OCI-LY7 (cell line): ENCODE results near the gene NDUFC1.

ENCODE experiments used
- CTCF ChIP-seq: fragments of 200-600 bp; sonication (generic); conservative IDR thresholded peaks from 2 replicates; pipeline ENCODE4 v1.5.1; 2014; ENCODE audit warnings: mild to moderate bottlenecking, antibody characterized with exemption, low read length, moderate library complexity, mixed read lengths
- EZH2phosphoT487 ChIP-seq: fragments of 200-600 bp; sonication (generic); IDR thresholded peaks from 2 replicates; pipeline ENCODE4 v1.6.1; 2018; ENCODE audit warnings: low read depth, borderline replicate concordance, mild to moderate bottlenecking, mixed run types, antibody characterized with exemption, low read length, moderate library complexity, mixed read lengths

- TF ChIP-seq CTCF = peak; percentile 95
- TF ChIP-seq EZH2phosphoT487 = no peak
Observed at GRCh38 chr4:139295206-139295941, 6.9 kb downstream of the NDUFC1 start.
